H1 (cell line): ENCODE results near the gene STRC. TPM values are rescaled to one million over a fixed set of nuclear protein-coding genes. Genes with fewer than 3 reads are reported as not detected.

Source experiments
- CTCF ChIA-PET: fragments of 300-600 bp; sonication (Branson Sonifier 250); formaldehyde crosslinking; loops from one replicate; lab custom pipeline; 2021; ENCODE audit not compliant: partially characterized antibody; lab: Charles Lee
- POLR2A ChIA-PET: fragments of 300-600 bp; sonication (Branson Sonifier 250); formaldehyde crosslinking; loops from one replicate; lab custom pipeline; 2021; ENCODE audit warnings: inconsistent platforms; ENCODE audit not compliant: partially characterized antibody; lab: Charles Lee
- DNase-seq, 2 experiments: peaks; one replicate each; pipeline versions ENCODE4 v3.0.0 to v3.0.0-alpha.2; 2010 to 2022; ENCODE audit warnings: low spot score in 2 of 2, low read depth in 1 of 2, mixed read lengths in 1 of 2
- FAIRE-seq: peaks from 2 replicates; lab custom pipeline; 2011; peaks lifted over from hg19 to GRCh38; lab: Jason Lieb, UNC
- H2AFZ ChIP-seq: 2 replicates; pipeline ENCODE4 v1.8.1; 2012; ENCODE audit warnings: low read length, inconsistent platforms
- H2AK5ac ChIP-seq: 2 replicates; pipeline ENCODE4 v1.6.1; 2013; ENCODE audit warnings: low read depth, low read length
- H2BK120ac ChIP-seq: replicated peaks from 2 replicates; pipeline ENCODE3; 2013; ENCODE audit warnings: low read depth, low read length, inconsistent platforms
- H2BK12ac ChIP-seq: 2 replicates; pipeline ENCODE4 v1.6.1; 2013; ENCODE audit warnings: low read depth, low read length
- H2BK15ac ChIP-seq: 2 replicates; pipeline ENCODE4 v1.6.1; 2013; ENCODE audit warnings: low read length
- H2BK20ac ChIP-seq: 2 replicates; pipeline ENCODE4 v1.6.1; 2013; ENCODE audit warnings: low read length
- H2BK5ac ChIP-seq: 2 replicates; pipeline ENCODE4 v1.6.1; 2013; ENCODE audit warnings: low read depth, low read length
- H3K14ac ChIP-seq: 2 replicates; pipeline ENCODE4 v1.6.1; 2013; ENCODE audit warnings: inconsistent platforms; ENCODE audit not compliant: insufficient read length
- H3K18ac ChIP-seq: 2 replicates; pipeline ENCODE4 v1.6.1; 2013; ENCODE audit warnings: low read length; ENCODE audit errors: extremely low read depth
- H3K23ac ChIP-seq: 2 replicates; pipeline ENCODE4 v1.6.1; 2013; ENCODE audit warnings: inconsistent platforms; ENCODE audit not compliant: insufficient read length
- H3K23me2 ChIP-seq: 2 replicates; pipeline ENCODE4 v1.6.1; 2013; ENCODE audit warnings: low read depth, low read length
- H3K27ac ChIP-seq: 2 replicates; pipeline ENCODE4 v1.6.1; 2011; ENCODE audit warnings: low read depth, low read length, inconsistent platforms
- H3K27me3 ChIP-seq, 4 experiments: replicated peaks in 1 of 4; 1 replicate in 1 of 4; 2 replicates in 3 of 4; pipeline versions ENCODE4 v1.6.1 to v1.8.1; 2011 to 2013; ENCODE audit warnings: low read length in 3 of 4, mild to moderate bottlenecking in 3 of 4, inconsistent platforms in 2 of 4, mixed read lengths in 2 of 4, moderate library complexity in 1 of 4; ENCODE audit not compliant: control insufficient read depth in 3 of 4, insufficient read depth in 3 of 4; ENCODE audit errors: extremely low read depth in 1 of 4
- H3K36me3 ChIP-seq, 4 experiments: 2 replicates each; pipeline versions ENCODE4 v1.6.1 to v1.8.1; 2011 to 2013; ENCODE audit warnings: mild to moderate bottlenecking in 4 of 4, low read length in 3 of 4, moderate library complexity in 2 of 4, control low read depth in 1 of 4, inconsistent platforms in 1 of 4; ENCODE audit not compliant: insufficient read depth in 4 of 4, control insufficient read depth in 2 of 4
- H3K4ac ChIP-seq: replicated peaks from 2 replicates; pipeline ENCODE3; 2013; ENCODE audit warnings: low read length, low read depth, mixed read lengths, inconsistent platforms; ENCODE audit not compliant: insufficient read length
- H3K4me1 ChIP-seq, 4 experiments: replicated peaks in 1 of 4; 1 replicate in 1 of 4; 2 replicates in 3 of 4; pipeline versions ENCODE4 v1.6.1 to v1.8.1; 2011 to 2013; ENCODE audit warnings: low read length in 3 of 4, inconsistent platforms in 2 of 4, mixed read lengths in 1 of 4; ENCODE audit not compliant: insufficient read depth in 4 of 4, control insufficient read depth in 3 of 4
- H3K4me2 ChIP-seq, 2 experiments: 2 replicates each; pipeline versions ENCODE4 v1.6.1 to v1.8.1; 2011 to 2013; ENCODE audit warnings: low read depth in 2 of 2, low read length in 2 of 2, control low read depth in 1 of 2, inconsistent platforms in 1 of 2, mild to moderate bottlenecking in 1 of 2; ENCODE audit not compliant: insufficient read depth in 1 of 2
- H3K4me3 ChIP-seq, 4 experiments: fragments of 200-600, 300-600 bp in 1 of 4; sonication (generic), shearing (Covaris generic), sonication (Bioruptor Twin) in 1 of 4; 2 replicates each; pipeline versions ENCODE4 v1.5.1 to v1.8.1; 2011 to 2016; ENCODE audit warnings: low read length in 4 of 4, low read depth in 3 of 4, control low read depth in 2 of 4, inconsistent platforms in 2 of 4, mild to moderate bottlenecking in 2 of 4, mixed read lengths in 1 of 4, moderate library complexity in 1 of 4; ENCODE audit not compliant: insufficient read depth in 2 of 4; ENCODE audit errors: extremely low read depth in 1 of 4
- H3K56ac ChIP-seq: replicated peaks from 2 replicates; pipeline ENCODE3; 2013; ENCODE audit warnings: low read depth, mild to moderate bottlenecking, mixed read lengths, low read length, inconsistent platforms; ENCODE audit not compliant: insufficient read length
- H3K79me1 ChIP-seq: 2 replicates; pipeline ENCODE4 v1.6.1; 2013; ENCODE audit warnings: low read depth, low read length, control low read depth
- H3K79me2 ChIP-seq, 2 experiments: 2 replicates each; pipeline versions ENCODE4 v1.6.1 to v1.8.1; 2012 to 2013; ENCODE audit warnings: low read length in 2 of 2, mild to moderate bottlenecking in 2 of 2, inconsistent platforms in 1 of 2; ENCODE audit not compliant: insufficient read depth in 2 of 2, control insufficient read depth in 1 of 2
- H3K9ac ChIP-seq, 4 experiments: replicated peaks in 1 of 4; 1 replicate in 1 of 4; 2 replicates in 3 of 4; pipeline versions ENCODE4 v1.6.1 to v1.8.1; 2011 to 2013; ENCODE audit warnings: low read depth in 3 of 4, low read length in 3 of 4, control low read depth in 2 of 4, mild to moderate bottlenecking in 2 of 4, moderate library complexity in 2 of 4, inconsistent platforms in 1 of 4; ENCODE audit errors: extremely low read depth in 1 of 4
- H3K9me3 ChIP-seq, 2 experiments: 2 replicates each; pipeline versions ENCODE4 v1.6.1 to v1.8.1; 2012 to 2013; ENCODE audit warnings: mild to moderate bottlenecking in 2 of 2, moderate library complexity in 2 of 2, control low read depth in 1 of 2, inconsistent platforms in 1 of 2, low read depth in 1 of 2, low read length in 1 of 2, mixed read lengths in 1 of 2; ENCODE audit not compliant: insufficient read depth in 2 of 2
- H4K20me1 ChIP-seq, 2 experiments: replicated peaks in 1 of 2; 2 replicates each; pipeline versions ENCODE3 to v1.8.1; 2011 to 2013; ENCODE audit warnings: inconsistent platforms in 2 of 2, low read length in 2 of 2, mild to moderate bottlenecking in 1 of 2; ENCODE audit not compliant: insufficient read depth in 2 of 2, control insufficient read depth in 1 of 2
- H4K5ac ChIP-seq: 2 replicates; pipeline ENCODE4 v1.6.1; 2013; ENCODE audit warnings: low read length, low read depth, mixed read lengths, inconsistent platforms; ENCODE audit not compliant: insufficient read length
- H4K8ac ChIP-seq: 2 replicates; pipeline ENCODE4 v1.8.0; 2013; ENCODE audit warnings: mild to moderate bottlenecking, moderate library complexity, low read length, inconsistent platforms; ENCODE audit not compliant: insufficient read depth; ENCODE audit errors: extremely low read depth
- H4K91ac ChIP-seq: replicated peaks from 2 replicates; pipeline ENCODE3; 2013; ENCODE audit warnings: low read length, mixed read lengths, inconsistent platforms; ENCODE audit not compliant: insufficient read length
- GABPA ChIP-seq: IDR thresholded peaks from 2 replicates; pipeline ENCODE4 v1.6.1; 2011; ENCODE audit warnings: mild to moderate bottlenecking, low read length, moderate library complexity, borderline replicate concordance; ENCODE audit not compliant: insufficient read depth
- GTF2F1 ChIP-seq: IDR thresholded peaks from 2 replicates; pipeline ENCODE4 v1.6.1; 2012; ENCODE audit warnings: low read depth, low read length, improper control_type of control experiment, borderline replicate concordance
- JUND ChIP-seq: IDR thresholded peaks from 2 replicates; pipeline ENCODE4 v1.6.1; 2011; ENCODE audit warnings: mild to moderate bottlenecking, improper control_type of control experiment, low read length
- KDM1A ChIP-seq: fragments of 200-600, 300-600 bp; sonication (generic); IDR thresholded peaks from 2 replicates; pipeline ENCODE4 v1.7.1; 2016; ENCODE audit warnings: mild to moderate bottlenecking, low read length, borderline replicate concordance
- NANOG ChIP-seq: IDR thresholded peaks from 2 replicates; pipeline ENCODE4 v1.6.1; 2011; ENCODE audit warnings: low read length, low read depth, mild to moderate bottlenecking, inconsistent platforms; ENCODE audit not compliant: insufficient read depth, poor library complexity, severe bottlenecking
- POLR2AphosphoS5 ChIP-seq: IDR thresholded peaks from 2 replicates; pipeline ENCODE4 v1.6.1; 2011; ENCODE audit warnings: low read depth, low read length
- WGBS, 2 experiments: shearing (Covaris generic) in 1 of 2; methylation state at CpG; one replicate each; pipeline versions ENCODE4 v1.1.6 to v1.1.7; 2013 to 2015; ENCODE audit warnings: low lambda C conversion rate in 2 of 2, mixed read lengths in 2 of 2, inconsistent platforms in 1 of 2, low coverage in 1 of 2, missing lambda C conversion rate in 1 of 2; ENCODE audit not compliant: insufficient replicate concordance in 2 of 2, insufficient coverage in 1 of 2, insufficient read length in 1 of 2; ENCODE audit errors: extremely low coverage in 1 of 2, missing lambda C conversion rate in 1 of 2; 5-methylcytosine and 5-hydroxymethylcytosine counted together
- polyA plus RNA-seq, 7 experiments: library from polyadenylated mRNA; depleted of rRNA in 3 of 7; stranded (reverse) in 5 of 7; unstranded in 2 of 7; fragments of >200 nt in 5 of 7; fragments of 200-250 nt in 2 of 7; gene quantifications; 1 replicate in 5 of 7; 2 replicates in 1 of 7; 4 replicates in 1 of 7; pipeline versions ENCODE4 v1.2.1 to v1.2.3, GENCODE V29; 2011 to 2013; ENCODE audit warnings: missing spikeins in 2 of 7, mixed read lengths in 2 of 7
- total RNA-seq: library from RNA; stranded (reverse); fragmentation: NEBNext Ultra II Directional; extraction: Animal tissue kit (Norgen Biotek cat#: 25700); gene quantifications from 2 replicates; pipeline ENCODE4 v1.2.1, GENCODE V29; 2021

The STRC gene
- total and polyA plus RNA-seq, 2 of the 8 experiments (the other 6 are each of a cell fraction or from before 2014, with no cell fraction given): 0.34 to 0.41 TPM

- Histone ChIP-seq H2AFZ (no peak within 1 kb of the TSS), H3K27me3 (no peaks in the 10 kb centered on the region), H3K9ac (no peak within 1 kb of the TSS), H2BK12ac (no peak within 1 kb of the TSS), H4K5ac (no peak within 1 kb of the TSS), H3K4me3 (no peak within 1 kb of the TSS), H3K79me2 (no peaks in the 10 kb centered on the region), H3K9me3 (peaks cover 5 to 19% of the 10 kb centered on the region in 2 experiments), H3K56ac (no peak within 1 kb of the TSS), H2AK5ac (no peak within 1 kb of the TSS), H3K79me1 (no peaks in the 10 kb centered on the region), H3K4me2 (no peak within 1 kb of the TSS), H3K18ac (no peak within 1 kb of the TSS), H3K27ac (no peak within 1 kb of the TSS), H4K91ac (no peak within 1 kb of the TSS), H3K4me1 (no peaks in the 10 kb centered on the region), H2BK20ac (no peak within 1 kb of the TSS), H2BK5ac (no peak within 1 kb of the TSS), H3K36me3 (peaks cover 0 to 14% (median 2%) of the 10 kb centered on the region in 4 experiments; a peak in 2 of 8 replicates), H3K4ac (no peak within 1 kb of the TSS), H3K23me2 (no peaks in the 10 kb centered on the region), H3K14ac (no peak within 1 kb of the TSS), H3K23ac (no peak within 1 kb of the TSS), H4K8ac (no peak within 1 kb of the TSS), H2BK120ac (no peak within 1 kb of the TSS), H4K20me1 (no peaks in the 10 kb centered on the region), H2BK15ac (no peak within 1 kb of the TSS)
- CTCF ChIA-PET: no interaction called here
- POLR2A ChIA-PET: interaction anchor here (0.6 kb wide), 1 partner anchor 8 kb away, joined by 3 read pairs; no protein-coding TSS in a partner anchor
- FAIRE-seq (no peak), DNase-seq (no peak)
- 98% methylated on average over 26 of the region's 85 CpGs; no CpG with 5 or more reads in 1 of the 2 experiments for WGBS, 2 experiments
- TF ChIP-seq GTF2F1 (no peak), NANOG (no peak), POLR2AphosphoS5 (no peak), JUND (no peak), KDM1A (no peak), GABPA (no peak)
Measured at GRCh38 chr15:43648649-43649429, 30.2 kb upstream of the STRC start, which contains the start of gene CATSPER2. Gene CATSPER2 (minus strand): TSS chr15:43648844. CDS start chr15:43648061, 783 bp downstream.
